A172 (cell line): ENCODE data around the gene PITRM1. TPM values are rescaled to one million over a fixed set of nuclear protein-coding genes. Genes with fewer than 3 reads are reported as not detected.
A peak's percentile ranks its signal among the peaks of the same experiment; 100 is the strongest.
"Not testable (repeated sequence)": the region's sequence is repeated elsewhere in the genome, so short reads cannot be mapped to it uniquely, and the experiment has no call there.

ENCODE experiments used
- DNase-seq: peaks from one replicate; pipeline ENCODE4 v3.0.0-alpha.2; 2015; ENCODE audit warnings: low spot score
- total RNA-seq: library from RNA; depleted of rRNA; stranded (reverse); fragments of >200 nt; shearing (Covaris generic); gene quantifications from 2 replicates; pipeline ENCODE4 v1.2.3, GENCODE V29; 2014

Gene PITRM1
- total RNA-seq, 1 experiment from 2014 or later, result 99.5 TPM

DNA sequence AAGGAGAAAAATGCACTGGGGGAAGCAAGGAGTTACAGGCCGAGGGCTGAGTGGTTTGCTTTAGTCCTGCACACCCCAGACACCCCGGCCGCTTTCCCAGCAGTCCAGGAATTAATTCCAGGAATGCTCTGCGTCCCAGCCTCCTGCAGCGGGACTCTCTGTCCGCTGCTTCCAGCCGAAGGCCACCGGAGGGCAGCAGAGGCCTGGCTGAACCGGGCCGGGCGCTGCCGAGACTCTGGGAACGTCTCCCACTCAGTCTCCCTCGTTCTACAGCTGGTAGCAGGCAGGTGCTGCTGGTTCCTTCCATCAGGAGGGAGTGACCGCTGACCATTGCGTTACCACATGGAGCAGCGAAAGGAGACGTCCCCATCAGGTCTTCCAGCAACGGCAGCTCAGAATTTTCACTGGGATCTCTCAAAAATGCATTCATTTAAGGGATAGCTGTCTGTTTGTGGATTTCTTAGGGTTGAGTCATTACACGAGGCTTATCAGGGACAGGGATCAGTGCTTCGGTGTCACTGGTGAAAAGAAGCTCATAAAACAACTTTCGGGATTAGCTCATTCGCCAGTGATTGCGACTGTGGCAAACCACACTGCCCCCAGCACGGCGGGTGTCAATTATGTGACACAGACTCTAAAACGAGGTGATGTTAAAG lies 24.9 kb upstream of the PITRM1 start:
- DNase-seq, result peak; percentile 93

DNA sequence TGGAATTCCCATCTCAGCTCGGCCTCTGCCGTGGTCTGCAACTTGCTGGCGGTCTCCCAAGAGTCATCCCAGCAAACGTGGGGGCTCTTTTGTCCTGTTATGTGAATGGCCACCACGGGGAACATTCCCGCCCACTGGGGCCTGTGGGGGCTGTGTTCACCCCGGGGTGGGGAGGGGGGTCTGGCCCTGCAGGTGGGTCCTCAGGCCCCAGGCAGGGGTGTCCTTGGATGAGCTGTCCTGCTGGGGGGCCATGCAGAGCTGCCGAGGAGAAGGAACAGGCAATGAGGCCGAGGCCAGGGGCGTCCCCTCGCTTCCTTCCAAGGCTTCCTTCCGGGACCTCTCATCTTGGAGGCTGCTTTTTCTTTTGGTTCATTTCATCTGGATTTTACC lies 24.4 kb upstream of the PITRM1 start:
- DNase-seq, result no peak

DNA sequence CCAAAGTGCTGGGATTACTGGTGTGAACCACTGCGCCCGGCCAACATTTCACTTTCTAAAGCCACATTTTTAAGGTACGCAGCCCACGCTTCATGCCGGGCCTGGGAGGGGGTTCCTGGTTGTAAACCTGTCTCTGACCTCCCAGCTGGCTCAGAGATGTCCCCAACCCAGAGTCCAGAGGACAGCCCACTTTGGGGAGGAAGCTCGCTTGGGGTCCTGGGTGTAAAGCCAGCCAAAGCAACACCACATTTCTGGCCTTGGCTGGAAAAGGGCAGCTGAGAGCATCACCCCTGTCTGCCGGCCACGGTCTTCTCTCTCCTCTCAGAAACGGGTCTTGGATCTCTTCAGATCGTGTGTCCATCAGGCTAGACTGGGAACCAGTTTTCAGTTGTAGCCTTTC lies 23.9 kb upstream of the PITRM1 start:
- no peak for DNase-seq

DNA sequence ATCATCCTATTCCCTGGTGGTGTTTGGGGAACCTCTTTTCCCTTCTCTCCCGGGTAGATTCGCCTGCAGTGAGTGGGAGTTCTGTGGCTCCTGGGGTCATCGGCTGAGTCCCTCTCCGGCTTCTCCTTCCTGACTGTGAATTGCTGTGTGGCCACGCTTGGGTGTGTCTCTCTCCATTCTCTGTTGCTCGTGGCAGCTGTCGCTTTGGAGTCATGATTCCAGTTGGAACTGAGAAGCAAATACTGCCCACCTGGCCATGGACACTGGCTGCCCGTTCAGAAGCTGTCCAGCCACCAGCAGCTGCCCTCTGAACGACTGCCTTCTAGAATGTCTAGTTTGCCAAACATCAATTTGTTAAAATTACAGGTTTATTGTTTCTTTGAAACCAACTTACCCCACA lies 23.1 kb upstream of the PITRM1 start:
- DNase-seq, result no peak

DNA sequence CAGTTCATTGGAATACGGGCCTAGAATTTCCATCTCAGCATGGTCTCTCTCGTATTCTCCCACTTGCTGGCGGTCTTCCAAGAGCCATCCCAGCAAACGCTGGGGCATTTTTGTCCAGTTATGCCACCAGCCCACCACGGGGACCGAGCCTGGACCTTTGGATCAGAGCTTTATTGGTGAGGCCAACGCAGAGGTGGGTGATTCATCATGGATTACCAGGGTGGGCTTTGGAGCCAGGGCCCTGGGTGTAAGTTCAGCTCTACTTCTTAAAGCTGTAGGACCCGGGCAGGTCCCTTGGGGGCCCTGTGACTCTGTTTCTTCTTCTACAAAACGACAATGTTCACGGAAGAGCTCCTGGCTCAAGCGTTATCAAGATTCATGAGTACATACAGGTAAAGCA lies 22.7 kb upstream of the PITRM1 start:
- DNase-seq, result no peak

DNA sequence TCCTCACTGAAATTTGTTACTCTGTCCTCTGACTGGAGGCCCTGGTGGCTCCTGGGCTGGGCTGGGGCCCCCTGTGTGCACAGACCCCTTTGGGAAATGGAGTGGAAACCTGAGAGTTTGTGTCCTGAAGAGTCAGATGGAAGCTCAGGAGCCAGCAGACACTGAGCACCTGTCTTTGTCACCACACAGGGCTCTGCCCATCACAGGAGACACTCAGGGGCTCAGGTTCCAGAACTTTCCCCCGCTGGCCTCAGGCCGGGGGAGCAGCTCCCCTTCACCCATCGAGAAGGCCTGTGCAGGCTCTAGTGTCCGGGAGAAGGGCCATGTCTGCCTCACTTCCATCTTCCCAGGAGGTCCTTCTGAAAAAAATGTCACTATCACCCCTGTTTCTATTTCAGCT lies 22.3 kb upstream of the PITRM1 start:
- DNase-seq, result no peak

DNA sequence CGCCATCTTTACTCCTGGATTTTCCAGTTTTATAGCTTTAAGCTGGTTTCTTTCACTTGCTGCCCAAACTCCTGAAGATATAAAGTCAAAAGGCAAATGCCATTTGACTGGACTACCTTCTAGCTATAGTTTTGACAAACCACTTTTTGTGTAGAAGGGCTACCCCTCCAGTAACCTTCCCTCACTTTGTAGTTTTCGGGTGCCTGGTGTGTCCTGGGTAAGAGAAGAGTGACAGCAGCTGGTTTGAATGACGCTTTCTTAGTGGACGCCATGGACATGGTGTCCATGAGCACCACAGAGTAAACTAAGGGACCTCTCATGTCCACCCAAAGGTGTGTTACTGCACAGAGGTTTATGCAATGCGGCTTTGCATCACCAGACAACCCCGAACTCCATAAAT lies 21.2 kb upstream of the PITRM1 start:
- no peak for DNase-seq

DNA sequence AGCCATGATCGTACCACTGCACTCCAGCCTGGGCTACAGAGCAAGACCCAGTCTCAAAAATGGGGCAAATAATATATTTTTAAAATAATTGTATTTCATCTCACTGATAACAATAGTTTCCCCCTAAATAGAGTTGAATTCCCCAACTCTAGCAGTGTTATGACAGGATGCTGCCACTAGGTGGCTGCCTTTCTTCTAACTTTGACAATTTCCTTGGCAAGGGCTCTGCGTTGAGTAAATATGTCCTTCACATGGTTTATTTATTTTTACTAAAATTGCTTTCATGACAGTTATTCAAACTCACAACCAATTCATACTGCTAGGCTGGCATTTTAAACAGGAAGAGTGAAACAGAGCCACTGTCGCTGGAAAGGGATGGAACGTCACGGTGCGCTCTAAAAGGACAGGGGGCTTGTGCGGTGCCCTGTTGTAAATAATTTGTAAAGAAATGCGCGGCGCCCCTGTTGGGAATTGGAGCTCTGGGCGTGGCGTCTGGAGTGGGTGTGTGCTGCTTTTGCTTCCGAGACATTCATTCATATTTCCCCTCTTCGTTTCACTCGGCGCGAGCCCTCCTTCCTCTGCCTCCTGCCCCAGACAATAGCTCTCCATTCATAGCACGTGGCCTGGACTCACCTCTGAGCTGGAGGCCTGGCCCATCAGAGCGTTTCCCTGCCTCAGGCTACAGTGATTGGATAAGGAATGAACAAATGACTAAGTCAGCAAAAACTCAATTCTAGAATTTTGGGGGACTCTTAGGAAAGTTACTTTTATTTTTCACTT lies 20.5 kb upstream of the PITRM1 start:
- DNase-seq, result peak; percentile 54

DNA sequence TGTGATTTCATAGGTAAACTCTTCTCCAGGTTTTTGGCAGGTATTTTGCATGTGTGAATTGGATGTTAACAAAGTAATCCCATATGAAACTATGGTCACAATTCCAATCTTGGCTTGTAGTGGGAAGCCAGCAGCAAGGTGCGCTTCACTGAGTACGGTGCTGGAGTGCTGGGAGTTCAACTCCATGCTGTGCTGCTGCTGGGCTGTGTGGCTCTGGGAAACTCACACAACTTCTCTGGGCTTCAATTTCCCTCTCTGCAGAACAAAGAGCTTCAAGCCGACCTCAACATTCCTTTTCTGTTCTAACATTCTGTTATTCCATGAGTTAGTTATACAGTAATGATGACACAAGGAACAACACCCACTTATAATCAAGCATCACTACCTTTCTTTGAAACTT lies 18.2 kb upstream of the PITRM1 start:
- no peak for DNase-seq

DNA sequence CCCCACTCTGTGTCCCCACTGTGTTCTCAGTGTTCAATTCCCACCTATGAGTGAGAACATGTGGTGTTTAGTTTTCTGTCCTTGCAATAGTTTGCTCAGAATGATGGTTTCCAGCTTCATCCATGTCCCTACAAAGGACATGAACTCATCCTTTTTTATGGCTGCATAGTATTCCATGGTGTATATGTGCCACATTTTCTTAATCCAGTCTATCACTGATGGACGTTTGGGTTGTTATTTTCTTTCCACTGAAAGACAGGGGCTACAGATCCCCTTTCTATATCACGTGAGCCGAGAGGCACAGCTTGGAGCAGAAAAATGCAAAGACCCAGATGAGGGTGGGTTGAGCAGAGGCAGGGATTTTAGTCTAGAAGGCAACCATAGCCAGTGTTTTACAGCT lies 14.6 kb upstream of the PITRM1 start:
- DNase-seq, result not testable (repeated sequence)

DNA sequence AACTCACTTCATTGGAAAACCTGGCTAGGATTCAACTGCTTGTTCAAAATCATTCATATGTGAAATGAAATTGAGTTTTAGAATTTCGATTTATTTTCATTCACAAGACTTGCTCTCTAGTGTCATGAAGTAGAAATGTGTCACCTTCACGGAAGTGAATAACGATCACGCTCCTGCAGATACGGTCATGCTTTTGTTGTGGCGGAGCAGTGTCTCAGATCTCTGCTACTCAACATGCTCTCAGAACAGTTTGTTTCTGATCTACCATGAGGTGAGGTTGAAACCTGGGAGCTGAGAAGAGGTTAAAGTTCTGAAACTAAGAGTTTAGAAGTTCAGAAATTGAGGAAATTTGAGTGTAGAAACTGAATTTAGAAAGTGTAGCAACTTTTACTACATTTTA lies 13.8 kb upstream of the PITRM1 start:
- no peak for DNase-seq

DNA sequence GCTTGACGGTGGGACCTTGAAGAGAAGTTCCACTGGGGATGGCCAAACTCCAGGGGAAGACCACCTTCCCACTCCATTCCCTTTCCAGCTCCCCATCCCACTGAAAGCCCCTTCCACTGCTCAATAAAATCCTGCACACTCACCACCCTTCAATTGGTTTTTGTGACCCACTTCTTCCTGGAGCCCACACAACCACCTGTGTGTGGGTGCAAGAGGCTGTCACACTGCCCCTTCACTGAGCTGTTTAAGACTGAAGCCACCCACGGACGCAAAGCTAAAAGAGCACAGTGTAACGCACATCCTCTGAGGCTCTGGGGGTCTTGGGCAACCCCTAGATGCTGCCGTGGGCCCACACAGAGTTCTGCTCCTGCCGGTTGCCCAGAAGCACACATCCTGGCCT lies 12.8 kb upstream of the PITRM1 start:
- DNase-seq, result no peak

DNA sequence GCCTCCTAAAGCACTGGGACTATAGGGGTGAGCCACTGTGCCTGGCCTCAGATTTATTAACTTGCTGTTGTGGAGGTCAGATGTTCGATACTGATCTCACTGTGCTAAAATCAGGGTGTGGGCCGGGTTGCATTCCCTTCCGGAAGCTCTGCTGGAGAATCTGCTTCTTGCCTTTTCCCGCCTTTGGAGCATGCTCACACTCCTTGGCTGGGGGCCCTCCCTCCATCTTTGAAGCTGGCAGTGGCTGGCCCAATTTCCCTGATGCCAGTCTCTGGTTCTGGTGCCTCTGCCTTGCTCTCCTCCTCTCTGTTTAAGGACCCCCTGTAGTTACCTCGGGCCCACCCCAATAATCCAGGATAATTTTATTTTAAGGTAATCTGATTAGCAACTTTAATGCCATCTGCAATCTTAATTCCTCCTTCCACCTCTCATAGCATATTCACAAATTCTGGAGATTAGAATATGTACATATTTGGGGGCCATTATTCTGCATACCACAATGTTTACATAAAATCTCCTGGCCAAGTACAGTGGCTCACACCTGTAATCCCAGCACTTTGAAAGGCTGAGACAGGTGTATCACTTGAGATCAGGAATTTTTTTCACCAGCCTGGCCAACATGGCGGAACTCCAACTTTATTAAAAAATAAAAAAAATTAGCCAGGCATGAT lies 7.9 kb upstream of the PITRM1 start:
- DNase-seq, result no peak

DNA sequence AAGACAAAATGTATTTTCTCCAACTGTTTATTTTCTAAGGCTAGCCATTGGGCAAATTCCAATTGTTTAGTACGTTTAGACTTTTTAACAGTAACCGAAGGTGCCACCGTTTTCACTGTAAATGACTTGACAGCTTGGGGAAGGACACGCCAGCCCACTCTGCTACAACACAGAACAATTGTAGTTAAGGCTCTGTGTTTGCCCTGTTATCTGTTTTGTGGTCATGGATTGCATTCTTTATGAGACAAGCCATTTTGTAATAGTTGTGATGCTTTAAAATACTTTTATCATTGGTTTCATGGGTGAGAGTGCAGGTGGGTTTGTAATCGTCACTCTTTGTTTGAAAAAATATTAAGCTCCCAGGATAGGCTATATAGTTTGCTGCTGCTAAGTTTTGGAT lies 6.6 kb upstream of the PITRM1 start:
- DNase-seq, result no peak

DNA sequence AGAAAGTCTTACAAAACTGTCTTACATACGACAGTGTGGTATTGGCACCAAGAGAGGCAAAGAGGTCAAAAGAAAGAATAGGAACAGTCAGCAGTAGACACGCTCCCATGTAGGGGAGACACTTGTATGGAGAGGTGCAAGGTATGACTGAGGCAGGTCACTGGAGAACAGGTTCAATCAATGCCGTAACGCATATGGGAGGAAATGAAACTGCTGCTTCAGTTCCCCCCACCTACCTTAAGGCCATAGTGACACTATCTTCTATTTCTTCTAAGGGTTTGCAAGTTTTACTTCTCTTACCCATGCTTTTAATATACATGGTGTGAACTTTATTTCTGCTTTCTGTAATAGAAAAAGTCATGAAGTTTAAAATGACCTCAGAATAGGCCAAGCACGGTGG lies 5.5 kb upstream of the PITRM1 start:
- DNase-seq, result no peak

DNA sequence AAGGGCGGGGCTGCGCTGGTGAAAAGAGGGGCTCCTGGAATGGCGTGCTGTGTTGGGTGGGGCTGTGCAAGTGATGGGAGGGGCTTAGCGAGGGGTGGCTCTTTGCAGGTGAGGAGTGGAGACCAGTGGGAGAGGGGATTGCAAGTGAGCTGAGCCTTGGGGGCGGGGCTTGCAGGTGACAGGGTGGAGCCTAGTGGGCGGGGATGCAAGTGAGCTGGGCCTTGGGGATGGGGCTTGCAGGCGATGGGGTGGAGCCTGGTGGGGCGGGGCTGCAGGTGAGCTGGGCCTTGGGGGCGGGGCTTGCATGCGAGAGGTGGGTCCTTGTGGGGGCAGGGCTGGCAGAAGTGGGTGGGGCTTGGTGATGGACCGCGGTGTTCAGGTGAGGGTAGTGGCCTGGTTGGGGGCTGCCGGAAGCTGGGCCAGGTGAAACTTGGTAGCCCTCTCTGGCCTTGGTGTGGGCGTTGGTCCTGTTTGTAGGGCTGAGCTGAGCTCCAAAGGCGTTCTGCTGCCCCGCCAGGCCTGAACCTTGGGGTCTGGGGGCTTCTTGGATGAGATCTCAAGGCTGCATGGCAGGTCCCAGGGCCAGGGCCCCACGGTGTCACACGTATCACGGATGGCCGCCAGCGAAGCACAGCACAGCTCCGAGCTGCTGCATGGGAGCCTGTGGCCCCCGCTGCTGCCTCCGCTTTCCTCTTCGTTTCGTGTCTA lies 743 bp upstream of the PITRM1 start:
- DNase-seq, result no peak

DNA sequence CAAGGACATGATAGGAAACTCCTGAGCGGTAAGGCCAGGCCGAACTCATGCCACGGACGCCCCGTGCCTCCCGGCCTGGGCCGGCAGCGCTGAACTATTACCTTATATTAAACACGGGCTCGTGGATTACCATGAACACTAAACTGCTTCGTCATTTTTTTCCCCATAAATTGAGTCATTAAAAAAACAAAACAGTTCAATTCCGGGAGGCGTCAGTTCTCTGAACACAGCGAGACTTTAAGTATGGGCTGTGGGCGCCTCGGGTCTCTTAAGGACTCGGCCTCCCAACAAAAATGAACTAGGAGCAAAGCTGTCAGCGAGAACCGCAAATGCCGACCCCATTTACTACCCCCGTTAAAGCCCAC lies 519 bp downstream of the PITRM1 start:
- peak; percentile 52 for DNase-seq

DNA sequence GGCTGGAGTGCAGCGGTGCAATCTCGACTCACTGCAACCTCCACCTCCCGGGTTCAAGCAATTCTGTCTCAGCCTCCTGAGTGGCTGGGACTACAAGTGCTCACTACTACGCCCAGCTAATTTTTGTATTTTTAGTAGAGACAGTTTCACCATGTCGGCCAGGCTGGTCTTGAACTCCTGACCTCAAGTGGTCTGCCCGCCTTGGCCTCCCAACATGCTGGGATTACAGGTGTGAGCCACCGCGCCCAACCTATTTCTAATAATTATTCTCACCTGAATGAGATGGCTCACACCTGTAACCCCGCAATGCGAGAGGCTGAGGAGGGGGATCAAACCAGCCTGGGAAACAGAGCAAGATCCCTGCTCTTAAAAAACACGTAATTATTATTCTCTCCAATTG lies 1.1 kb downstream of the PITRM1 start:
- DNase-seq, result not testable (repeated sequence)

DNA sequence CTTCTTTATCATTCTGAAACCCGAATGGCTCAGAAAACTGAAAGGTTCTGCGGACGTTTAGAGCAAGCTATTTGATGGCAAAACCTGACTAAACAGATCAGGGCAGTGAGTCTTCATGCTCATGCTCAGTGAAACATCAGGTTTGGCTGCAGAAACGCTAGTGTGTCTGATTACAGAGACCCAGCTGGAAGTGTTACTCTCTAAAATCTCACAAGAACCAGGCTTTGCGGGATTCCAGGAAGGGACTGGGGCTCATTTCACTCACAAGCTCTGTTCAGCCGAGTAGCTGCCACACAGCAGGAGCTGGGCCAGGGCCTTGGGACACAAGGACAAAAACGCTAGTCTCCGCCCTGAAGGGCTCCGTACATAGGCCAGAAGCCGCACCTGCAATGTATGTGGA lies 2.9 kb downstream of the PITRM1 start:
- DNase-seq, result no peak

DNA sequence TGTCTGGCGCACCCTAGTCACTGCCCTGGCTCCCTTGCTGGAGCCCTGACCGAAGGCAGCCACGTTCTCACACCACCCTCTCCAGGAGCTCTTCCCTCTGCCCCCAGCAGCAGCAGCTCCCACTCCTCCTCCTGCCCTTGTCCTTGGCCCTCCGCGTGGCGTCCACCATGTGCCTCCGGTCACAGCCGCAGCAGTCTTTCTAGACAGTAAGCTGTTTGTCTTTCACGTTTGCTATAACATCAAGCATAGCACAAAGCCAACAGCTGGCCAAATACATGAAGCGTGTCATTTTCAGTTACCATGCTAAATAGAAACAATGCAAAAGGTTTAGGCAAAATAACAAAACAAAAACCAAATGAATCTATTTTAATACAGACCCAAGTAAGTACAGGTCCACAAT lies 3.3 kb downstream of the PITRM1 start:
- no peak for DNase-seq

DNA sequence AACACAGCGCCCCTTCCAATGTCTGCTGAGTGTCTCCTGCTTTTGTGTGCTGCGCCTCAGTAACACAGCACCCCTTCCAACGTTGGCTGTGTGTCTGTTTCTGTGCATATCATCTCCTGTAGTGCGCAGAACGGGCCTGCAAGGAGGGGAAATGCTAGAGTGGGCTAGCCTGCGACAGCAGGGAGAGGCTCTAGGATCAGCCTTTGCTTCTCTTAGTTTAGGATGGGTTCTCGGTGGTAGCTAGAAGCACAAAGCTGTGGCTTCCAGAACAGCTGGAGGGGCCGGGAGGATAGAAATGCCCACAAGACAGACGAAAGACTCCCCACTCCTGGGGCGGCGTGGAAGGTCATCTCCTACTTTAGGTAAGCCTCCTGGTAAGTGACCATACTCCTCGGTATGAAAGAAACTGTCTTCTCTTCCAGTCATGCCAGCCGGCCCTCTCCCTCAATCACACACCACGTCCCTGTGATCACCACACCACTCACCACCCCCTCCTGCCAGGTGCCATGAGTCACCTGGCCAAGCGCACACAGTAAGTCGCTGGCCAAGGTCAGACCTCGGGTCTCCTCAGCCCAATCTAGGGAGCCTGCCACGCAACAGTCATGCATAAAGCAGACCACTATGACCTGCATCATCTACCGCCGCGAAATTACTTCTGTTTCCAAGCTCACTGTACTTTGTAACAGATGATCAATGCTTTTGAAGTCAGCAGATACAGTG lies 4.8 kb downstream of the PITRM1 start:
- DNase-seq, result no peak
